HFFc6 (cell line): ENCODE results near the gene ITGA7. TPM values are rescaled to one million over a fixed set of nuclear protein-coding genes. Genes with fewer than 3 reads are reported as not detected.

Source experiments
- DNase-seq: peaks from one replicate; pipeline ENCODE4 v3.0.0-alpha.2; 2018
- H3K27ac Mint-ChIP-seq: 2 replicates; pipeline ENCODE4 v1.8.0; 2020; ENCODE audit warnings: mild to moderate bottlenecking, mixed read lengths
- H3K27me3 Mint-ChIP-seq: 2 replicates; pipeline ENCODE4 v1.8.0; 2021; ENCODE audit warnings: mild to moderate bottlenecking, moderate library complexity, mixed read lengths; ENCODE audit not compliant: insufficient read depth
- H3K36me3 Mint-ChIP-seq: 2 replicates; pipeline ENCODE4 v1.8.0; 2021; ENCODE audit warnings: low read depth, mixed read lengths
- H3K4me1 Mint-ChIP-seq: 2 replicates; pipeline ENCODE4 v1.8.0; 2020; ENCODE audit warnings: low read depth, mixed read lengths
- H3K4me3 Mint-ChIP-seq: 2 replicates; pipeline ENCODE4 v1.8.0; 2020; ENCODE audit warnings: mild to moderate bottlenecking, moderate library complexity, mixed read lengths
- H3K9me3 Mint-ChIP-seq: 2 replicates; pipeline ENCODE4 v1.8.0; 2020; ENCODE audit warnings: mild to moderate bottlenecking, mixed read lengths
- CTCF ChIP-seq: fragments of 200-600 bp; sonication (generic); IDR thresholded peaks from 2 replicates; pipeline ENCODE4 v1.5.0; 2021; ENCODE audit warnings: antibody characterized with exemption, mild to moderate bottlenecking
- total RNA-seq, 6 experiments: library from RNA; stranded (reverse); fragmentation: NEBNext Ultra II Directional; extraction: Animal tissue kit (Norgen Biotek cat#: 25700); gene quantifications; 2 replicates in 1 of 6; 3 replicates in 5 of 6; pipeline ENCODE4 v1.2.3, GENCODE V29; 2021

The ITGA7 gene
- total RNA-seq, 6 experiments from 2014 or later = 0.95 to 2.3 (median 1.2) TPM

GRCh38 chr12:55708695-55709233, 1.1 kb upstream of the ITGA7 start:
- Mint-ChIP-seq H3K9me3 (no peaks in the 10 kb centered on the region), H3K27me3 (peaks cover 19% of the 10 kb centered on the region), H3K4me3 (peak overlapping the region; percentile 86), H3K27ac (no peak overlapping the region), H3K36me3 (no peaks in the 10 kb centered on the region), H3K4me1 (peaks cover 49% of the 10 kb centered on the region)
- no peak for DNase-seq
- TF ChIP-seq CTCF = no peak

GRCh38 chr12:55707219-55707671, 459 bp downstream of the ITGA7 start:
- peak overlapping the region; percentile 67; the same call in 1 of the 2 replicates for H3K4me3 Mint-ChIP-seq
- no peak for DNase-seq
- peaks cover 19% of the 10 kb centered on the region for H3K27me3 Mint-ChIP-seq

GRCh38 chr12:55706568-55707218, 1.0 kb downstream of the ITGA7 start:
- no peak for TF ChIP-seq CTCF
- Mint-ChIP-seq H3K4me1 (peaks cover 29% of the 10 kb centered on the region), H3K27ac (no peak overlapping the region), H3K27me3 (peaks cover 19% of the 10 kb centered on the region), H3K4me3 (peak overlapping the region; percentile 67; the same call in 1 of the 2 replicates), H3K9me3 (no peaks in the 10 kb centered on the region), H3K36me3 (no peaks in the 10 kb centered on the region)
- no peak for DNase-seq

More at GRCh38 chr12:55707219-55707671, 459 bp downstream of the ITGA7 start:
- Mint-ChIP-seq H3K4me1 (peaks cover 33% of the 10 kb centered on the region), H3K36me3 (no peaks in the 10 kb centered on the region), H3K27ac (no peak overlapping the region), H3K9me3 (no peaks in the 10 kb centered on the region)
- no peak for TF ChIP-seq CTCF

- Mint-ChIP-seq H3K4me3 (no peak overlapping the region), H3K27ac (no peak overlapping the region), H3K36me3 (no peaks in the 10 kb centered on the region), H3K27me3 (peaks cover 19% of the 10 kb centered on the region), H3K4me1 (peaks cover 35% of the 10 kb centered on the region), H3K9me3 (no peaks in the 10 kb centered on the region)
- DNase-seq = no peak
- peak; percentile 73 for TF ChIP-seq CTCF
These were observed 1.8 kb downstream of the ITGA7 start for GRCh38 chr12:55705782-55706402.

GRCh38 chr12:55704824-55705718, 2.6 kb downstream of the ITGA7 start:
- no peaks in the 10 kb centered on the region for H3K9me3 Mint-ChIP-seq
- no peaks in the 10 kb centered on the region for H3K36me3 Mint-ChIP-seq
- DNase-seq = no peak
- peaks cover 44% of the 10 kb centered on the region for H3K4me1 Mint-ChIP-seq
- no peak for TF ChIP-seq CTCF
- H3K27ac Mint-ChIP-seq = no peak overlapping the region
- no peak overlapping the region for H3K4me3 Mint-ChIP-seq
- H3K27me3 Mint-ChIP-seq = peaks cover 19% of the 10 kb centered on the region
